ENCODE results near the gene GNG12. TPM values are rescaled to one million over a fixed set of nuclear protein-coding genes. Genes with fewer than 3 reads are reported as not detected.

GNG12 gene
- total and polyA plus RNA-seq, 9 of the 15 experiments (the other 6 are each of a cell fraction or from before 2014, with no cell fraction given) = 2.6 to 6.0 (median 4.1) TPM

DNA sequence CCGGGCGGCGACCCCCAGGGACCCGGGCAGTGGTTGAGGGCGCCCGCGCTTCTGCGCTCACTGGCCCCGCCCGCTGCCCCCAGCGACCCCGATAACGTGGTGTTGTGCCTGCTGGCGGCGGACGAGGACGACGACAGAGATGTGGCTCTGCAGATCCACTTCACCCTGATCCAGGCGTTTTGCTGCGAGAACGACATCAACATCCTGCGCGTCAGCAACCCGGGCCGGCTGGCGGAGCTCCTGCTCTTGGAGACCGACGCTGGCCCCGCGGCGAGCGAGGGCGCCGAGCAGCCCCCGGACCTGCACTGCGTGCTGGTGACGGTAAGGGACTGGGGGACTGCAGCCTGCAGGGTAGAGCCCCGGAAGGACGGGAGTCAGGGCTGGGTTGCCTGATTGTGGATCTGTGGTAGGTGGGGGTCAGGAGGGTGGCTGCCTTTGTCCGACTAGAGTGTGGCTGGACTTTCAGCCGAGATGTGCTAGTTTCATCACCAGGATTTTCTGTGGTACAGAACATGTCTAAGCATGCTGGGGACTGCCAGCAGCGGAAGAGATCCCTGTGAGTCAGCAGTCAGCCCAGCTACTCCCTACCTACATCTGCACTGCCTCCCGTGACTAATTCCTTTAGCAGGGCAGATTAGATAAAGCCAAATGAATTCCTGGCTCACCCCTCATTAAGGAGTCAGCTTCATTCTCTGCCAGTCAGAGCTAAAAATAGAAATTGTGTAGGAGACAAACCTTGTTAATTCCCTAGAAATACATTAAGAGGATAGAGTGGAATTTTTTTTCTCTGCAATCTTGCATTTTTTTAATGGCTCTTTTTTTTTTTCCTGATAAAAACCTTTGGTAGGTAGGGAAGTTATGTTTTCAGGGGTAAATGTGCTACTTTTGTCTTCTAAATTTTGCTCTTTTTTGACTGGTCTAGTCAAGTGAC lies 146.7 kb downstream of the GNG12 start (continued):
- no peak; the same call in 1 of the 2 replicates for TF ChIP-seq ZC3H4 (CRISPR knock-in tag; IDR thresholded peaks at IDR 0.05; ENCODE audit: borderline replicate concordance)
- no peak for TF ChIP-seq IRF2 (CRISPR knock-in tag; IDR thresholded peaks at IDR 0.05)
- TF ChIP-seq, protein P1, sequence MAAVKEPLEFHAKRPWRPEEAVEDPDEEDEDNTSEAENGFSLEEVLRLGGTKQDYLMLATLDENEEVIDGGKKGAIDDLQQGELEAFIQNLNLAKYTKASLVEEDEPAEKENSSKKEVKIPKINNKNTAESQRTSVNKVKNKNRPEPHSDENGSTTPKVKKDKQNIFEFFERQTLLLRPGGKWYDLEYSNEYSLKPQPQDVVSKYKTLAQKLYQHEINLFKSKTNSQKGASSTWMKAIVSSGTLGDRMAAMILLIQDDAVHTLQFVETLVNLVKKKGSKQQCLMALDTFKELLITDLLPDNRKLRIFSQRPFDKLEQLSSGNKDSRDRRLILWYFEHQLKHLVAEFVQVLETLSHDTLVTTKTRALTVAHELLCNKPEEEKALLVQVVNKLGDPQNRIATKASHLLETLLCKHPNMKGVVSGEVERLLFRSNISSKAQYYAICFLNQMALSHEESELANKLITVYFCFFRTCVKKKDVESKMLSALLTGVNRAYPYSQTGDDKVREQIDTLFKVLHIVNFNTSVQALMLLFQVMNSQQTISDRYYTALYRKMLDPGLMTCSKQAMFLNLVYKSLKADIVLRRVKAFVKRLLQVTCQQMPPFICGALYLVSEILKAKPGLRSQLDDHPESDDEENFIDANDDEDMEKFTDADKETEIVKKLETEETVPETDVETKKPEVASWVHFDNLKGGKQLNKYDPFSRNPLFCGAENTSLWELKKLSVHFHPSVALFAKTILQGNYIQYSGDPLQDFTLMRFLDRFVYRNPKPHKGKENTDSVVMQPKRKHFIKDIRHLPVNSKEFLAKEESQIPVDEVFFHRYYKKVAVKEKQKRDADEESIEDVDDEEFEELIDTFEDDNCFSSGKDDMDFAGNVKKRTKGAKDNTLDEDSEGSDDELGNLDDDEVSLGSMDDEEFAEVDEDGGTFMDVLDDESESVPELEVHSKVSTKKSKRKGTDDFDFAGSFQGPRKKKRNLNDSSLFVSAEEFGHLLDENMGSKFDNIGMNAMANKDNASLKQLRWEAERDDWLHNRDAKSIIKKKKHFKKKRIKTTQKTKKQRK (IDR thresholded peaks at IDR 0.05; ENCODE audit: borderline replicate concordance, low read depth, low read length) = no peak
- TF ChIP-seq, protein P2, sequence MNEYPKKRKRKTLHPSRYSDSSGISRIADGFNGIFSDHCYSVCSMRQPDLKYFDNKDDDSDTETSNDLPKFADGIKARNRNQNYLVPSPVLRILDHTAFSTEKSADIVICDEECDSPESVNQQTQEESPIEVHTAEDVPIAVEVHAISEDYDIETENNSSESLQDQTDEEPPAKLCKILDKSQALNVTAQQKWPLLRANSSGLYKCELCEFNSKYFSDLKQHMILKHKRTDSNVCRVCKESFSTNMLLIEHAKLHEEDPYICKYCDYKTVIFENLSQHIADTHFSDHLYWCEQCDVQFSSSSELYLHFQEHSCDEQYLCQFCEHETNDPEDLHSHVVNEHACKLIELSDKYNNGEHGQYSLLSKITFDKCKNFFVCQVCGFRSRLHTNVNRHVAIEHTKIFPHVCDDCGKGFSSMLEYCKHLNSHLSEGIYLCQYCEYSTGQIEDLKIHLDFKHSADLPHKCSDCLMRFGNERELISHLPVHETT (CRISPR knock-in tag; conservative IDR thresholded peaks at IDR 0.05 in 1 of 2, IDR thresholded peaks at IDR 0.05 in 1 of 2) = no peak
- TF ChIP-seq DIDO1 (tag; IDR thresholded peaks at IDR 0.05; ENCODE audit: low read depth) = no peak
- TF ChIP-seq, protein P3, sequence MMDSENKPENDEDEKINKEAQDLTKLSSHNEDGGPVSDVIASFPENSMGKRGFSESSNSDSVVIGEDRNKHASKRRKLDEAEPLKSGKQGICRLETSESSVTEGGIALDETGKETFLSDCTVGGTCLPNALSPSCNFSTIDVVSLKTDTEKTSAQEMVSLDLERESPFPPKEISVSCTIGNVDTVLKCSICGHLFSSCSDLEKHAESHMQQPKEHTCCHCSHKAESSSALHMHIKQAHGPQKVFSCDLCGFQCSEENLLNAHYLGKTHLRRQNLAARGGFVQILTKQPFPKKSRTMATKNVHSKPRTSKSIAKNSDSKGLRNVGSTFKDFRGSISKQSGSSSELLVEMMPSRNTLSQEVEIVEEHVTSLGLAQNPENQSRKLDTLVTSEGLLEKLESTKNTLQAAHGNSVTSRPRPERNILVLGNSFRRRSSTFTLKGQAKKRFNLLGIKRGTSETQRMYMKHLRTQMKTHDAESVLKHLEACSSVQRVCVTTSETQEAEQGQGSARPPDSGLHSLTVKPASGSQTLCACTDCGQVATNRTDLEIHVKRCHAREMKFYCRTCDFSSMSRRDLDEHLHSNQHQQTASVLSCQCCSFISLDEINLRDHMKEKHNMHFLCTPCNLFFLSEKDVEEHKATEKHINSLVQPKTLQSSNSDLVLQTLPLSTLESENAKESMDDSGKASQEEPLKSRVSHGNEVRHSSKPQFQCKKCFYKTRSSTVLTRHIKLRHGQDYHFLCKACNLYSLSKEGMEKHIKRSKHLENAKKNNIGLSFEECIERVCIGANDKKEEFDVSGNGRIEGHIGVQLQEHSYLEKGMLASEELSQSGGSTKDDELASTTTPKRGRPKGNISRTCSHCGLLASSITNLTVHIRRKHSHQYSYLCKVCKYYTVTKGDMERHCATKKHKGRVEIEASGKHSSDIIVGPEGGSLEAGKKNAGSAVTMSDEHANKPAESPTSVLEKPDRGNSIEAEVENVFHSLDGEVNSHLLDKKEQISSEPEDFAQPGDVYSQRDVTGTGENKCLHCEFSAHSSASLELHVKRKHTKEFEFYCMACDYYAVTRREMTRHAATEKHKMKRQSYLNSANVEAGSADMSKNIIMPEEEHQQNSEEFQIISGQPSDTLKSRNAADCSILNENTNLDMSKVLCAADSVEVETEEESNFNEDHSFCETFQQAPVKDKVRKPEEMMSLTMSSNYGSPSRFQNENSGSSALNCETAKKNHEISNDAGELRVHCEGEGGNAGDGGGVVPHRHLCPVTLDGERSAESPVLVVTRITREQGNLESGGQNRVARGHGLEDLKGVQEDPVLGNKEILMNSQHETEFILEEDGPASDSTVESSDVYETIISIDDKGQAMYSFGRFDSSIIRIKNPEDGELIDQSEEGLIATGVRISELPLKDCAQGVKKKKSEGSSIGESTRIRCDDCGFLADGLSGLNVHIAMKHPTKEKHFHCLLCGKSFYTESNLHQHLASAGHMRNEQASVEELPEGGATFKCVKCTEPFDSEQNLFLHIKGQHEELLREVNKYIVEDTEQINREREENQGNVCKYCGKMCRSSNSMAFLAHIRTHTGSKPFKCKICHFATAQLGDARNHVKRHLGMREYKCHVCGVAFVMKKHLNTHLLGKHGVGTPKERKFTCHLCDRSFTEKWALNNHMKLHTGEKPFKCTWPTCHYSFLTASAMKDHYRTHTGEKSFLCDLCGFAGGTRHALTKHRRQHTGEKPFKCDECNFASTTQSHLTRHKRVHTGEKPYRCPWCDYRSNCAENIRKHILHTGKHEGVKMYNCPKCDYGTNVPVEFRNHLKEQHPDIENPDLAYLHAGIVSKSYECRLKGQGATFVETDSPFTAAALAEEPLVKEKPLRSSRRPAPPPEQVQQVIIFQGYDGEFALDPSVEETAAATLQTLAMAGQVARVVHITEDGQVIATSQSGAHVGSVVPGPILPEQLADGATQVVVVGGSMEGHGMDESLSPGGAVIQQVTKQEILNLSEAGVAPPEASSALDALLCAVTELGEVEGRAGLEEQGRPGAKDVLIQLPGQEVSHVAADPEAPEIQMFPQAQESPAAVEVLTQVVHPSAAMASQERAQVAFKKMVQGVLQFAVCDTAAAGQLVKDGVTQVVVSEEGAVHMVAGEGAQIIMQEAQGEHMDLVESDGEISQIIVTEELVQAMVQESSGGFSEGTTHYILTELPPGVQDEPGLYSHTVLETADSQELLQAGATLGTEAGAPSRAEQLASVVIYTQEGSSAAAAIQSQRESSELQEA (IDR thresholded peaks at IDR 0.05; ENCODE audit: low read depth) = no peak
- TF ChIP-seq SMAD2 (IDR thresholded peaks at IDR 0.05; ENCODE audit: low read depth, low read length) = no peak
- TF ChIP-seq, protein P4, sequence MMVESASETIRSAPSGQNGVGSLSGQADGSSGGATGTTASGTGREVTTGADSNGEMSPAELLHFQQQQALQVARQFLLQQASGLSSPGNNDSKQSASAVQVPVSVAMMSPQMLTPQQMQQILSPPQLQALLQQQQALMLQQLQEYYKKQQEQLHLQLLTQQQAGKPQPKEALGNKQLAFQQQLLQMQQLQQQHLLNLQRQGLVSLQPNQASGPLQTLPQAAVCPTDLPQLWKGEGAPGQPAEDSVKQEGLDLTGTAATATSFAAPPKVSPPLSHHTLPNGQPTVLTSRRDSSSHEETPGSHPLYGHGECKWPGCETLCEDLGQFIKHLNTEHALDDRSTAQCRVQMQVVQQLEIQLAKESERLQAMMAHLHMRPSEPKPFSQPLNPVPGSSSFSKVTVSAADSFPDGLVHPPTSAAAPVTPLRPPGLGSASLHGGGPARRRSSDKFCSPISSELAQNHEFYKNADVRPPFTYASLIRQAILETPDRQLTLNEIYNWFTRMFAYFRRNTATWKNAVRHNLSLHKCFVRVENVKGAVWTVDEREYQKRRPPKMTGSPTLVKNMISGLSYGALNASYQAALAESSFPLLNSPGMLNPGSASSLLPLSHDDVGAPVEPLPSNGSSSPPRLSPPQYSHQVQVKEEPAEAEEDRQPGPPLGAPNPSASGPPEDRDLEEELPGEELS (CRISPR knock-in tag; IDR thresholded peaks at IDR 0.05; ENCODE audit: borderline replicate concordance) = peak; percentile 61
- TF ChIP-seq KLF16 (IDR thresholded peaks at IDR 0.05) = peak; percentile 88
- no peak for TF ChIP-seq CBX5 (IDR thresholded peaks at IDR 0.05; ENCODE audit: borderline replicate concordance, low read depth)

Data from K562 (cell line).